Fibroblast of lung (primary cell): ENCODE measurements around the gene ALG5. TPM values are rescaled to one million over a fixed set of nuclear protein-coding genes. Genes with fewer than 3 reads are reported as not detected.

Experiments
- DNase-seq, 2 donors: peaks; one replicate each; pipeline versions ENCODE4 v3.0.0 to v3.0.0-alpha.2; 2010; ENCODE audit warnings: low read depth in 2 of 2
- H2AFZ ChIP-seq: 2 replicates; pipeline ENCODE4 v1.5.1; 2012; ENCODE audit warnings: low read length, control low read depth, inconsistent platforms
- H3K27ac ChIP-seq: 2 replicates; pipeline ENCODE4 v1.5.1; 2011; ENCODE audit warnings: low read length, control low read depth; ENCODE audit not compliant: insufficient read depth
- H3K27me3 ChIP-seq: 2 replicates; pipeline ENCODE4 v1.5.1; 2011; ENCODE audit warnings: mild to moderate bottlenecking, low read length; ENCODE audit not compliant: control insufficient read depth, insufficient read depth
- H3K36me3 ChIP-seq: 2 replicates; pipeline ENCODE4 v1.5.1; 2011; ENCODE audit warnings: low read length; ENCODE audit not compliant: control insufficient read depth, insufficient read depth
- H3K4me1 ChIP-seq: 2 replicates; pipeline ENCODE4 v1.5.1; 2011; ENCODE audit warnings: low read length; ENCODE audit not compliant: control insufficient read depth, insufficient read depth; ENCODE audit errors: extremely low read depth
- H3K4me2 ChIP-seq: 2 replicates; pipeline ENCODE4 v1.5.1; 2011; ENCODE audit warnings: low read length, control low read depth; ENCODE audit not compliant: insufficient read depth; ENCODE audit errors: extremely low read depth
- H3K4me3 ChIP-seq, 4 experiments: fragments of 200-600 bp in 1 of 4; sonication (generic) in 1 of 4; replicated peaks in 1 of 4; 2 replicates each; pipeline ENCODE4 v1.5.1; 2011 to 2016; ENCODE audit warnings: low read length in 4 of 4, low read depth in 3 of 4, mild to moderate bottlenecking in 3 of 4, control low read depth in 2 of 4, inconsistent platforms in 1 of 4, mixed read lengths in 1 of 4; ENCODE audit not compliant: insufficient read depth in 1 of 4; ENCODE audit errors: control extremely low read depth in 1 of 4
- H3K79me2 ChIP-seq: 2 replicates; pipeline ENCODE4 v1.5.1; 2012; ENCODE audit warnings: mild to moderate bottlenecking, low read length, inconsistent platforms; ENCODE audit not compliant: control insufficient read depth, insufficient read depth
- H3K9ac ChIP-seq: 2 replicates; pipeline ENCODE4 v1.5.1; 2011; ENCODE audit warnings: mild to moderate bottlenecking, low read length, control low read depth; ENCODE audit not compliant: insufficient read depth
- H3K9me3 ChIP-seq: 2 replicates; pipeline ENCODE4 v1.5.1; 2012; ENCODE audit warnings: low read depth, low read length; ENCODE audit not compliant: control insufficient read depth, insufficient read depth
- H4K20me1 ChIP-seq: 2 replicates; pipeline ENCODE4 v1.5.1; 2011; ENCODE audit warnings: low read length; ENCODE audit not compliant: control insufficient read depth, insufficient read depth; ENCODE audit errors: extremely low read depth
- CTCF ChIP-seq, 2 donors: IDR thresholded peaks in 1 of 2; conservative IDR thresholded peaks in 1 of 2; 1 replicate in 1 of 2; 2 replicates in 1 of 2; pipeline ENCODE4 v1.5.1; 2011 to 2012; ENCODE audit warnings: low read length in 2 of 2, control low read depth in 1 of 2, inconsistent platforms in 1 of 2, low read depth in 1 of 2, mild to moderate bottlenecking in 1 of 2
- EZH2 ChIP-seq: IDR thresholded peaks from 2 replicates; pipeline ENCODE4 v1.5.1; 2012; ENCODE audit warnings: low read length, control low read depth, mild to moderate bottlenecking; ENCODE audit errors: missing control alignments
- polyA plus RNA-seq, 2 donors: library from polyadenylated mRNA; depleted of rRNA in 1 of 2; stranded (reverse) in 1 of 2; unstranded in 1 of 2; fragments of >200 nt; gene quantifications; 2 replicates each; pipeline ENCODE4 v1.2.1, GENCODE V29; 2011 to 2012; ENCODE audit warnings: missing spikeins in 1 of 2
- total RNA-seq: library from RNA; depleted of rRNA; stranded (reverse); fragments of >200 nt; gene quantifications from 2 replicates; pipeline ENCODE4 v1.2.1, GENCODE V29; 2014

ALG5 gene
- total and polyA plus RNA-seq, 2 donors (not counting 1 experiment from before 2014, with no cell fraction given): 34.8 to 49.6 TPM

- no peaks in the 10 kb centered on the region for H3K4me1 ChIP-seq
- H4K20me1 ChIP-seq: no peaks in the 10 kb centered on the region
- H2AFZ ChIP-seq: no peak overlapping the region
- no peak overlapping the region for H3K4me2 ChIP-seq
- no peaks in the 10 kb centered on the region for H3K36me3 ChIP-seq
- TF ChIP-seq EZH2: no peak
- TF ChIP-seq CTCF (conservative IDR thresholded peaks at IDR 0.05 in 1 of 2, IDR thresholded peaks at IDR 0.05 in 1 of 2; ENCODE audit: low read depth in 1 of 2, low read length in 2 of 2): no peak
- H3K9me3 ChIP-seq: no peaks in the 10 kb centered on the region
- no peak overlapping the region for H3K4me3 ChIP-seq
- H3K27me3 ChIP-seq: no peaks in the 10 kb centered on the region
- DNase-seq: no peak
- no peaks in the 10 kb centered on the region for H3K79me2 ChIP-seq
- no peak overlapping the region for H3K9ac ChIP-seq
- no peak overlapping the region for H3K27ac ChIP-seq
These were observed 83.1 kb downstream of the ALG5 start for GRCh38 chr13:36915896-36916640.

GRCh38 chr13:36915106-36915505 lies 84.0 kb downstream of the ALG5 start:
- Histone ChIP-seq H3K9ac (no peak overlapping the region), H3K27ac (no peak overlapping the region), H3K79me2 (no peaks in the 10 kb centered on the region), H3K27me3 (no peaks in the 10 kb centered on the region), H3K9me3 (no peaks in the 10 kb centered on the region), H3K4me1 (no peaks in the 10 kb centered on the region), H2AFZ (no peak overlapping the region), H3K4me2 (no peak overlapping the region), H3K36me3 (no peaks in the 10 kb centered on the region), H4K20me1 (no peaks in the 10 kb centered on the region), H3K4me3 (no peak overlapping the region)
- TF ChIP-seq CTCF (conservative IDR thresholded peaks at IDR 0.05 in 1 of 2, IDR thresholded peaks at IDR 0.05 in 1 of 2; ENCODE audit: low read depth in 1 of 2, low read length in 2 of 2) (no peak), EZH2 (no peak)
- no peak for DNase-seq

- no peak for TF ChIP-seq EZH2
- no peak for TF ChIP-seq CTCF (conservative IDR thresholded peaks at IDR 0.05 in 1 of 2, IDR thresholded peaks at IDR 0.05 in 1 of 2; ENCODE audit: low read depth in 1 of 2, low read length in 2 of 2)
- H4K20me1 ChIP-seq: no peaks in the 10 kb centered on the region
- H3K4me3 ChIP-seq: no peak overlapping the region
- no peaks in the 10 kb centered on the region for H3K4me1 ChIP-seq
- no peak overlapping the region for H3K9ac ChIP-seq
- no peaks in the 10 kb centered on the region for H3K36me3 ChIP-seq
- H3K27ac ChIP-seq: no peak overlapping the region
- no peaks in the 10 kb centered on the region for H3K79me2 ChIP-seq
- DNase-seq: peak in 1 of 2 donors; percentile 11
- no peak overlapping the region for H3K4me2 ChIP-seq
- no peak overlapping the region for H2AFZ ChIP-seq
- no peaks in the 10 kb centered on the region for H3K27me3 ChIP-seq
- H3K9me3 ChIP-seq: no peaks in the 10 kb centered on the region
These were observed 84.5 kb downstream of the ALG5 start for GRCh38 chr13:36914648-36915047.
